ENCODE data around the gene MYO3B. TPM values are rescaled to one million over a fixed set of nuclear protein-coding genes. Genes with fewer than 3 reads are reported as not detected.

Gene MYO3B
- total RNA-seq, 1 experiment from 2014 or later: 0.09 TPM

DNA sequence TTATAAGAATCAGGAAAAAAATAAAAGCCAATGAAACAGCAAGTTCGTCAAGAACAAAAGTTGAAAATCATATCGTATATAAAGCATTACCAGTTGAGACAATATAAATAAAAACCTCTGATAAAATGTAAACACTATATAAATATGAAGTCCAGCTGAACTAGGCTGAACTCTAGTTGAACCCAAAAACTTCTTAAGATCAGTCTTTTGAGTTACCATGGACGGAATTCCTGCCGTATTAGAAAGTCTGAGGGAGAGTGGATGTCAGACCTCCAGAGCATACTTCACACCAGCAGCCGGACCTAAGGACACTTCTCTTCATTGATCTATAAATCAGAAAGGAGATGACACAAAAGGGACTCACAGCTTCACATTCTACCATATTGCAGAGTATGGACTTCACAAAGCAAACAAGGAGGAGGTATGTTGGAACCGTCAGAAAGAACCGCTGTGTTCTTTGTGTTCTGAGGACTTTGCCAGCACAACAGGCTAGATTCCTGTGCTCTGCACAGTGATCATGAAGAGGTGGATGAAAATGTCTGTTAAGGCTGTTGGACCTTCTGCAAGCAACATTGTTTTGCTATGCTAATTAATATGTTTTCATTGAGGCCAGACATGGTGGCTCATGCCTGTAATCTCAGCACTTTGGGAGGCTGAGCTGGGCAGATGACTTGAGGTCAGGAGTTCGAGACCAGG lies 469.9 kb downstream of the MYO3B start:
- POLR2A ChIA-PET: no interaction called here
- Mint-ChIP-seq H3K4me3 (ENCODE audit: unreplicated experiment) (no peak overlapping the region), H3K36me3 (ENCODE audit: insufficient read depth, unreplicated experiment) (no peaks in the 10 kb centered on the region), H3K27ac (ENCODE audit: unreplicated experiment) (no peak overlapping the region), H3K9me3 (ENCODE audit: unreplicated experiment) (no peaks in the 10 kb centered on the region), H3K27me3 (ENCODE audit: insufficient read depth, unreplicated experiment) (no peaks in the 10 kb centered on the region), H3K4me1 (ENCODE audit: low read depth, unreplicated experiment) (no peaks in the 10 kb centered on the region)
- no peaks in the 10 kb centered on the region for H3K36me3 ChIP-seq (ENCODE audit: control insufficient read depth, insufficient read depth, low read length)
- DNase-seq: no peak
- H3K4me1 ChIP-seq: no peaks in the 10 kb centered on the region; the same call in 1 of the 2 replicates
- no TSS peak for BruUV-seq (replicated peaks)
- no peak overlapping the region for H3K4me3 ChIP-seq (ENCODE audit: low read depth, low read length)
- TF ChIP-seq, protein P1, sequence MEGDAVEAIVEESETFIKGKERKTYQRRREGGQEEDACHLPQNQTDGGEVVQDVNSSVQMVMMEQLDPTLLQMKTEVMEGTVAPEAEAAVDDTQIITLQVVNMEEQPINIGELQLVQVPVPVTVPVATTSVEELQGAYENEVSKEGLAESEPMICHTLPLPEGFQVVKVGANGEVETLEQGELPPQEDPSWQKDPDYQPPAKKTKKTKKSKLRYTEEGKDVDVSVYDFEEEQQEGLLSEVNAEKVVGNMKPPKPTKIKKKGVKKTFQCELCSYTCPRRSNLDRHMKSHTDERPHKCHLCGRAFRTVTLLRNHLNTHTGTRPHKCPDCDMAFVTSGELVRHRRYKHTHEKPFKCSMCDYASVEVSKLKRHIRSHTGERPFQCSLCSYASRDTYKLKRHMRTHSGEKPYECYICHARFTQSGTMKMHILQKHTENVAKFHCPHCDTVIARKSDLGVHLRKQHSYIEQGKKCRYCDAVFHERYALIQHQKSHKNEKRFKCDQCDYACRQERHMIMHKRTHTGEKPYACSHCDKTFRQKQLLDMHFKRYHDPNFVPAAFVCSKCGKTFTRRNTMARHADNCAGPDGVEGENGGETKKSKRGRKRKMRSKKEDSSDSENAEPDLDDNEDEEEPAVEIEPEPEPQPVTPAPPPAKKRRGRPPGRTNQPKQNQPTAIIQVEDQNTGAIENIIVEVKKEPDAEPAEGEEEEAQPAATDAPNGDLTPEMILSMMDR (IDR thresholded peaks at IDR 0.05; ENCODE audit: insufficient read depth in 1 of 2, low read depth in 1 of 2, low read length in 1 of 2, severe bottlenecking in 1 of 2, unreplicated experiment in 1 of 2): no peak
- no peaks in the 10 kb centered on the region for H3K27me3 ChIP-seq (replicated peaks; ENCODE audit: control insufficient read depth, insufficient read depth, low read length)
- intact Hi-C loops (cut with micrococcal nuclease; ENCODE audit: unreplicated experiment): no loop called here
- CTCF ChIA-PET: no interaction called here
- H3K9me3 ChIP-seq: no peaks in the 10 kb centered on the region

DNA sequence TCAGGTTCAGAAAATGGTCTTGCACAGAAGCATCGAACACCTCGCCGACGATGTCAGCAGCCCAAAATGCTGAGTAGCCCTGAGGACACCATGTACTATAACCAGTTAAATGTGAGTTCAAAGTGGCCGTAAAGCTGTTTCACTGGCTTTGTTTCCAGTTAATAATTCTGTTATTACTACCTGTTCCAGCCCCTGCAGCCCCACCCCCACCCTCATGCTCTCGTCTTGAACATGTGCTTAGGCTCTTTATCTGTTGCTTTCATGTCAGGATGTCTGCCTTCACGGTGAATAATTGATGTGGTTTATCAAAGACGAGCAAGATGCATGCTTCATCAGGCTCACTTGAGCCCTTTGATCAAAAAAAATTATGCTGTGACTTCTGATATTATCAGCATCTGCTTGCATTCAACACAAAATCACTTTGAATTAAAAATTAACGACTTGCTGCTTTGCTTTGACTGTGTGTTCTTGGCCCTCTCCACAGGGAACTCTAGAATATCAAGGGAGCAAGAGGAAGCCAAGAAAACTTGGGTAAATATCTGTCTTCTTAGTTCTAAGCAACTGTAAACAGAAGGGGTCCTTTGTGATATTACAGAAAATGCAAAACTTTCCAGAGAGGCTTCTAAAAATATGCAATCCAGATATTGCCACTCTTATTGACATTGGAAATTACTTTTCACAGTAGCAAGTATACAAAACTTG lies 473.8 kb downstream of the MYO3B start:
- TF ChIP-seq, protein P1 (IDR thresholded peaks at IDR 0.05; ENCODE audit: insufficient read depth in 1 of 2, low read depth in 1 of 2, low read length in 1 of 2, severe bottlenecking in 1 of 2, unreplicated experiment in 1 of 2): no peak
- Histone ChIP-seq H3K4me1 (no peaks in the 10 kb centered on the region; the same call in 1 of the 2 replicates), H3K9me3 (no peaks in the 10 kb centered on the region), H3K27me3 (replicated peaks; ENCODE audit: control insufficient read depth, insufficient read depth, low read length) (no peaks in the 10 kb centered on the region), H3K36me3 (ENCODE audit: control insufficient read depth, insufficient read depth, low read length) (no peaks in the 10 kb centered on the region), H3K4me3 (ENCODE audit: low read depth, low read length) (no peak overlapping the region)
- no TSS peak for BruUV-seq (replicated peaks)
- Mint-ChIP-seq H3K4me1 (ENCODE audit: low read depth, unreplicated experiment) (no peaks in the 10 kb centered on the region), H3K36me3 (ENCODE audit: insufficient read depth, unreplicated experiment) (no peaks in the 10 kb centered on the region), H3K27me3 (ENCODE audit: insufficient read depth, unreplicated experiment) (no peaks in the 10 kb centered on the region), H3K4me3 (ENCODE audit: unreplicated experiment) (no peak overlapping the region), H3K27ac (ENCODE audit: unreplicated experiment) (no peak overlapping the region), H3K9me3 (ENCODE audit: unreplicated experiment) (no peaks in the 10 kb centered on the region)
- CTCF ChIA-PET: no interaction called here
- intact Hi-C loops (cut with micrococcal nuclease; ENCODE audit: unreplicated experiment): no loop called here
- POLR2A ChIA-PET: no interaction called here
- no peak for DNase-seq

DNA sequence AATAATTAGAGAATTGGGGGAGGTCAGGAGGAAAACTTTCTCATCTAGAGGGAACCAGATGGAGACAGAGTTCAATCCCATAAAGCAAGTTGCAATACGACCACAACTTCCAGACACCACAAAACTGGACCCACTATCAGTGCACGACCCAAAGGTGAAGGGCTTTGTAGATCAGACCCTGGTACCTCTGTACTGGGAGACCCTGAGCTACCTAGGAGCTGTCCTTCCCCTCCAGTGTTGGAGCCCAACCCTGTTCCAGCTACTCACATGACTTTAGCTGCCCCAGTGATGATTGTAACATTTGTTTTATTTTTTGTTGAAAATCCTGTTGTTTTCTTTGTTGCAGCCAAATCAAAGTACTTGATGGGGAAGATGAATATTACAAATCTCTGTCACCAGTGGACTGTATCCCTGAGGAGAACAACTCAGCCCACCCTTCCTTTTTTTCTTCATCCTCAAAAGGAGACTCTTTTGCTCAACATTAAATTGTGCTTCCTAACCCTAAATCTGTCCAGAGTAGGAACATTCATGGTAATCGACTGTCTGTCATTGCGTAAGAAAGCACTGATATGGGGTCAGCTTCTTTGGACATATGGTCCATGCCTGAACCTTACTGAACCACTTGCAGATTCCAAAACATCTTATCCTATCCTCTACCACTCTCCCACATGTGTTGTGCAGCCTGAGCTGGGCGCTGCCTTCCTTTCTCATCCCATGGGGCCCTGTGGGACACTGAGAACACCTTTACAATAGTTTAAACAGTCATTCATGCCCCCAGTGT lies 474.9 kb downstream of the MYO3B start:
- Mint-ChIP-seq H3K4me1 (ENCODE audit: low read depth, unreplicated experiment) (no peaks in the 10 kb centered on the region), H3K36me3 (ENCODE audit: insufficient read depth, unreplicated experiment) (no peaks in the 10 kb centered on the region), H3K9me3 (ENCODE audit: unreplicated experiment) (no peaks in the 10 kb centered on the region), H3K27me3 (ENCODE audit: insufficient read depth, unreplicated experiment) (no peaks in the 10 kb centered on the region), H3K27ac (ENCODE audit: unreplicated experiment) (no peak overlapping the region), H3K4me3 (ENCODE audit: unreplicated experiment) (no peak overlapping the region)
- Histone ChIP-seq H3K4me3 (ENCODE audit: low read depth, low read length) (no peak overlapping the region), H3K27me3 (replicated peaks; ENCODE audit: control insufficient read depth, insufficient read depth, low read length) (no peaks in the 10 kb centered on the region), H3K9me3 (no peaks in the 10 kb centered on the region), H3K36me3 (ENCODE audit: control insufficient read depth, insufficient read depth, low read length) (no peaks in the 10 kb centered on the region), H3K4me1 (no peaks in the 10 kb centered on the region; the same call in 1 of the 2 replicates)
- intact Hi-C loops (cut with micrococcal nuclease; ENCODE audit: unreplicated experiment): no loop called here
- ChIA-PET POLR2A (no interaction called here), CTCF (no interaction called here)
- no TSS peak for BruUV-seq (replicated peaks)
- TF ChIP-seq, protein P1 (IDR thresholded peaks at IDR 0.05; ENCODE audit: insufficient read depth in 1 of 2, low read depth in 1 of 2, low read length in 1 of 2, severe bottlenecking in 1 of 2, unreplicated experiment in 1 of 2): no peak
- DNase-seq: no peak

Data from Caco-2 (cell line).